ENCODE measurements around the gene MSH3.

Gene MSH3

DNA sequence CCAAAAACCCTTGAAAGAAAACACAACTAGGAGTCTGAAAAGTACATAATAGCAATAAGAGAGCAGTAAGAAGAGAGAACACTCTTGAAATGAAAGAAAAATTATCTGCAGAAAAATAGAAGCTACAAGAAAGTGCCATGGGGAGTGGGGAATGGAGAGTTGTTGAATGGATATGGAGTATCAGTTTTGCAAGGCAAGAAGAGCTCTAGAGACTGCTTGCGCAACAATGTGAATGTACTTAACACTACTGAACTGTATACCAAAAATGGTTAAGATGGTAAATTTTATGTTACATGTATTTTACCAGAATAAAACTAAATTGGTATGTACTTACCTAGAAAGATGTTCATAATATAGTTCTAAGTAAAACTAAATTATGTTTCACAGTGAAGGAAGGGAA, 251.0 kb downstream of the MSH3 start:
- DNase-seq (ENCODE audit: low read depth), result no peak

DNA sequence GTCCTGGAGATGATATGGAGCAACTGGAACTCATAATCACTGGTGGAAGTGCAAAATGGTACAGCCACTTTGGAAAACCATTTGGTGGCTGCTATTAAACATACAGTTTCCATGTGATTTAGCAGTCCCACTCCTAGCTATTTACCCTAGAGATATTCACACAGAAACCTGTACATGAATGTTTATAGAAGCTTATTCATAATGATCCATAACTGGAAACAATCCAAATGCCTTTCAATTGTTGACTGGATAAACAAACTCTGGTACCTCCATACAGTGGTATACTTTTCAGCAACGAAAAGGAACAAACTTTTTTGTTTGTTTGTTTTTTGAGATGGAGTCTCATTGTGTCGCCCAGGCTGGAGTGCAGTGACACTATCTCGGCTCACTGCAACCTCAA, 258.0 kb downstream of the MSH3 start:
- no peak for DNase-seq (ENCODE audit: low read depth)

DNA sequence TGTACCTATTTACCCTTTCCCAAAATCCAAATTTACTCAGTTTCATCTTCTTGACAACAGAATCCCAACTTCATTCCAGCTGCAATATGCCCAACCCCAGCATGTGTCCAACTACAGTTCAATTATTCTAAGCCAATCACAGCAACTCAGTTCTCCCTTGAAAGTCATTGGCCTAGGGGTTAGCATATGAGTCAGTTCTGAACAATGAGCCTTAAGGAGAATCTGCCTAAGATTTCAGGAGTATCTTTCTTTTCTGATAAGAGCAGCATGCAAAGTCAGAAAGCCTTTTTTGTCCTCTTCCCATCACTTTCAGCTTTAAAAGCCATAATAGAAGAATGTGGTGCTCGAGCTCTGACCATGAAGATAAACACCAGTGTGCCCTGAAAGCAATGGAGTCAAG, 261.3 kb downstream of the MSH3 start:
- no peak for DNase-seq (ENCODE audit: low read depth)

DNA sequence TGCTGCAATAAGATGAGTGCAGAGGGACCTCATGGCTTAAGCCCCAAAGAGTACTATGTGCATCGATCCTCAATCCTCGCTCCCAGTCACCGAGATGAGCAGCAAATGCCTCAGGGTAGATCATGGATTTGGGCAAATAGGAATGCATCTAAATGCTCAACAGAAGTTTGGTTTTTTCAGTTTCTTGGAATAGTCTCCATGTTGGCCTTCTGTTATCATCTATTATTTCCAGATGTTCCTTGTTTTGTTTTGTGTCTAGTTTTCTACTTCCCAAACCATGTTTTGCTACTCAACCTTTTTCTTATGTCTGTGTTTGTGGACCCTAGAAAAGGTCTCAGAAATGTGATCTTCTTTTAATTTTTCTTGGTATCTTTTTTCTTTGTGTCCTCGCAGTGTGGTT, 262.2 kb downstream of the MSH3 start:
- DNase-seq (ENCODE audit: low read depth), result no peak

DNA sequence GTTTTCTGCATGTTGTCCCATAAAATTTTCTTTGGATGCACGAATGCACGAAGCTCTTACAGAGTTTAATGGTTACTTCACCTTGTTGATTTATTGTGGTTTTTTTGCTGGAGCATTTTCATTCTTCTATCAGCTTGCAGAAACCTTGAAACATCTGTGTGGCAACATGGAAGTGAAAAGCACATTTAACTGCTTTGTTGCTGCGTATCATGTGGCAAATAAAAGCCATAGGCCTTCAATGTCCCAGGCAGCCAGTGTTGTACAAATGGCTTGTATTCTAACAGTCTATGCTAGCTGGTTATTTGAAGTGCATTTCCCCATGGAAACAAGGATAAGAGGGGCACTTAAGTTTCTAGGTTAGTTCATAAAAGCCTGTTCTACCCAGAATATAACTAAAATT, 263.2 kb downstream of the MSH3 start:
- no peak for DNase-seq (ENCODE audit: low read depth)

DNA sequence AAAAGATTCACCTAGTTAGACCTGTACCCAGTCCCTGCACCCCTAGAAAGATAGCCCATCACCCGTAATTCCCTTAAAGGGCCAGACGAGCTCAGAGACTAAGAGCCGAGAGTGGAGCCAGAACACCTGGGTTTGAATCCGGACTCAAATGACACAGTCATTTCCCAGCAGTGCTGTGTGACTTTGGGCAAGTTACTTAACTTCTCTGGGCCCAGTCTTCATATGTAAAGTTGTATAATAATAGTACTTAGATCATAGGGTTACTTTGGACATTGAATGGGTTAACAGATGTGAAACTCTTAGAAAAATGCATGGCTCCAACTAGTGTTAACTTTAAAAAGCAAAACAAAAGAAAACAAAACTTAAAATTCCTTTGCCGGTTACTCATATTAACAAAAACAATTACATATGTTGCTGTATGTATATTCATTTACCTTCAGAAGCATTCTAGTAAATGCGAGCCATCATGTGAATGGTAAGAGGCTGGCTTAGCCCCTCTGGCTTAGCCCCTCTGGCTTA, 265.3 kb downstream of the MSH3 start:
- no peak for DNase-seq (ENCODE audit: low read depth)

DNA sequence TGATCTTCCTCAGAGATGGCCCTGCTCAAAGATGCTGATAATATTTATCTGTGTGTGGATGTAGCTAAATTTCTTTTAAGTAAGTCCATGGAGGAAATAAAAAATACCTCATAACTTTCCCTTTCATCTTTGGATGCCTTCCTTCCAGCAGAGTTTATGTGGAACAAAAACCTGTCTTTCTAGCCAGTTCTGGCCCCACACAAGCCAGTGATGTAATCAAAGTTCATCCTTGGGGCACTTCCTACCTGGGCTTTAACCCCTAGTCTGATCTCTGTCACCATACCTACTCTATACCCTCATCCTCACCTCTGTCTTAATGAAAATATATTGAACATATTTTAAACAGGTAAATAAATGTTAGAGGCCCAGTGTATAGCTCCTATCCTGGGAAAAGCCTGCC, 265.9 kb downstream of the MSH3 start:
- no peak for DNase-seq (ENCODE audit: low read depth)

DNA sequence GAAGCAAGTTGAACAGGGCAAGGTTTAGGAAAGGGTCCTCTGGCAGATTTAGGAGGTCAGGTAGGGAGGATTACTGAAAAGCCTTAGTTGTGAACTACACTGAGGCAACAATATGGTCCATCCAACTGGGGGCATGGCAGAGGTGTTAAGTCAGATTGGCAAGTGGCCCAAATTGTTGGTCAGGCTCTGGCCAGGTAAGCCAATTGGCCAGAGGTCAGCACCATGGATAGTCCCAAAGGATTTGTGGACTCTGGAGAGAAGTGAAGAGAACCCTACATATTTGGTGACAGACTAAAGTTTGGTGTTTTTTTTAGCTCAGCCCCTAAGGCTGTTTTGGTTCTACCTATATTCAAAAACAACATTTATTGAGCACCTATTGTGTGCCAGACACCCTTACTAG, 266.6 kb downstream of the MSH3 start:
- no peak for DNase-seq (ENCODE audit: low read depth)

DNA sequence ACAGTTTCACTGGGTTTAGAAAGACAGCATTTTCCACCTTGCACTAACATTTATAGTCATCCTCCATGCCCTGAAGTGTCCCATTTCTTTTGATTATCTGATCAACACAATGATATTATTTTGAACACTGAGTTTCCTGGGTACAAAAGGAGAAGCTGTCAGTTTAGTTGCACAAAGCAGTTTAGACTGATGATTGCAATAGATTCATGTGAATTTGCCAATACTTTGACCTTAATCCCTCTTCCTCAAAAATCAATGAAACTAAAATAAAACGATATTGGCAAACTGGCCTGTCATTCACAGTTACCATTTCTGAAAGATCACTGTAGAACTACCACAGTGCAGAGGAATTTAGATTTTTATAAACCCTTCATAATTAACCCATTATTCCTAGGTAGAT, 271.5 kb downstream of the MSH3 start:
- no peak for DNase-seq (ENCODE audit: low read depth)

Measured in stromal cell of bone marrow (primary cell).